ENCODE data around the gene EXOC2. TPM values are rescaled to one million over a fixed set of nuclear protein-coding genes. Genes with fewer than 3 reads are reported as not detected.

EXOC2 gene
- total RNA-seq, 2 donors from 2014 or later, result 12.9 to 16.1 TPM

DNA sequence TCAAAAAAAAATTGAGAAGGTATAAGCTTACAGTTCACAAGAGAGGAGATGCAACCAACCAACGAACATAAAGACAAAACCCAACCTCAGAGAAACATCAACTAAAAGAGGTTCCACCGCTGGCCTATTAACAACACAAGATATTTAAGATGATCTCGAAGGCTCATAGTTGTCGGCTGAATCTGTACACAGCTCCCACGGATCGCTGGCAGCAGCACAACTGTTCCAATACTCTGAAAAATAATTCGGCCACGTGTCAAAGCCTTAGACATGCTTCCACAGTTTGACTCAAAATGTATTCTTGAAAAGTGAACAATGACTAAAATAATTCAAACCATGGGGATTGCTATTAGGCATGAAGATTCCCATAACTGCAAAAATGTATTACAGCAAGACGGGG lies 13.7 kb downstream of the EXOC2 start:
- H3K9me3 ChIP-seq, result no peaks in the 10 kb centered on the region
- TF ChIP-seq, protein P1, sequence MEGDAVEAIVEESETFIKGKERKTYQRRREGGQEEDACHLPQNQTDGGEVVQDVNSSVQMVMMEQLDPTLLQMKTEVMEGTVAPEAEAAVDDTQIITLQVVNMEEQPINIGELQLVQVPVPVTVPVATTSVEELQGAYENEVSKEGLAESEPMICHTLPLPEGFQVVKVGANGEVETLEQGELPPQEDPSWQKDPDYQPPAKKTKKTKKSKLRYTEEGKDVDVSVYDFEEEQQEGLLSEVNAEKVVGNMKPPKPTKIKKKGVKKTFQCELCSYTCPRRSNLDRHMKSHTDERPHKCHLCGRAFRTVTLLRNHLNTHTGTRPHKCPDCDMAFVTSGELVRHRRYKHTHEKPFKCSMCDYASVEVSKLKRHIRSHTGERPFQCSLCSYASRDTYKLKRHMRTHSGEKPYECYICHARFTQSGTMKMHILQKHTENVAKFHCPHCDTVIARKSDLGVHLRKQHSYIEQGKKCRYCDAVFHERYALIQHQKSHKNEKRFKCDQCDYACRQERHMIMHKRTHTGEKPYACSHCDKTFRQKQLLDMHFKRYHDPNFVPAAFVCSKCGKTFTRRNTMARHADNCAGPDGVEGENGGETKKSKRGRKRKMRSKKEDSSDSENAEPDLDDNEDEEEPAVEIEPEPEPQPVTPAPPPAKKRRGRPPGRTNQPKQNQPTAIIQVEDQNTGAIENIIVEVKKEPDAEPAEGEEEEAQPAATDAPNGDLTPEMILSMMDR (IDR thresholded peaks at IDR 0.05), result no peak
- H3K36me3 ChIP-seq, result no peaks in the 10 kb centered on the region
- H3K4me1 ChIP-seq, result peaks cover 0 to 8% of the 10 kb centered on the region in 2 donors
- H3K27ac ChIP-seq, result no peak overlapping the region
- H3K4me3 ChIP-seq, result no peak overlapping the region
- no peak for DNase-seq (ENCODE audit: low spot score)
- H3K27me3 ChIP-seq, result no peaks in the 10 kb centered on the region

DNA sequence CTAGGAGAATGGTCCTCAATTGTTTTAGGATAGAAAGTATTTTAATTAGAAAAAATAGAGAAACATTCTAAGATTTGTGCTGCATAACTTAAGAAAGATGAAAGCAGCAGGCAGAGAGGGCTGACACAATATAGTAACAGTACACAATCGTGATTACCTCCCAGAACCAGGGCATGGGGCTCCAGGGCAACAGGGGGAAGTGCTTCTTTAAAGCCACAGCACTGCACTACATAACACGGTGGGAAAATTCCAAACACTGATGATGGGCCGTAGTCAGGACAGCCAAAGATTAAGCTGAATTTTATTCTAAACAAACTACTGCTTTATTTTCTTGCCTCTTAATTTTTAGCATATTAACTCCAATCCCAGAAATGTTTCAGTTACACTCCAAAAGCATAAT lies 14.4 kb downstream of the EXOC2 start:
- Histone ChIP-seq H3K27me3 (no peaks in the 10 kb centered on the region), H3K36me3 (no peaks in the 10 kb centered on the region), H3K4me1 (peaks cover 0 to under 1% of the 10 kb centered on the region in 2 donors), H3K9me3 (no peaks in the 10 kb centered on the region), H3K27ac (no peak overlapping the region), H3K4me3 (no peak overlapping the region)
- no peak for DNase-seq (ENCODE audit: low spot score)
- TF ChIP-seq, protein P1 (IDR thresholded peaks at IDR 0.05), result no peak

DNA sequence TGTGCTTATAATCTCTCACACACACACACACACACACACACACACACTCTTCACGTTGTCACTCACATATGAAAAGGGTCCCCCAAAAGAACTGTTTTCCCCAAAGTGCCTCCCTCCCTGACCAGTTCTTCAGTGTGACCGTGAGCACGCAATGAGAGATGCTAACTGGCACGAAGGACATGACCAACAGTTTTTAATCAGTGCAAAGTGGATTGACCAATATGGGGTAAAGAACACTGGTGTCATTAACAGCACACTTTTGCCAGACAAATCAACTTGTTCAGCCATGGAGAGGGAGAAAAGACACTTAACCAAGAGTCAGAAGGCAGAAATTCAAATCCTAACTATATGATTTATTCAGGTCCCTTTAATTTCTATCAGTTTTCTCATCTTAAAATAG lies 15.0 kb downstream of the EXOC2 start:
- H3K4me1 ChIP-seq, result no peaks in the 10 kb centered on the region
- no peaks in the 10 kb centered on the region for H3K27me3 ChIP-seq
- no peak overlapping the region for H3K4me3 ChIP-seq
- TF ChIP-seq, protein P1 (IDR thresholded peaks at IDR 0.05), result no peak
- DNase-seq (ENCODE audit: low spot score), result no peak
- H3K27ac ChIP-seq, result no peak overlapping the region
- no peaks in the 10 kb centered on the region for H3K36me3 ChIP-seq
- no peaks in the 10 kb centered on the region for H3K9me3 ChIP-seq

DNA sequence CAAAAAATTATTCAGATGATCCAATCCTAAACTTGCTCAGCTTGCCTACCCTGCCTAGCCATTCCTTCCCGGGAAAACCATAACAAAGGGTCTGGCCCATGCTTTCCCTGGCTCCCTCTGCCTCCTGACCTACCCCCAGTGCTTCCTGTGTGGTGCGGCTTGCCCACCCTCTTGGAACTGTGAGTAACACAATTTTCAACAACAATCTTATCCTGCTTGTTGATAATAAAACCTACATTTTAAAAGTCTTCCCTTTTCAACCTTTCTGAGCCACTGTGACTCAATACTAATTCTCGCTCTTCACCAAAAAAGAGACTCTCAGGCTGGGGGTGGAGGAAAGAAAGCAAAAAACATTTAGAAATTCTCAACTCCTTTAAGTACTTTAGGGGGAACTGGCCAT lies 18.0 kb downstream of the EXOC2 start:
- Histone ChIP-seq H3K9me3 (no peaks in the 10 kb centered on the region), H3K27ac (no peak overlapping the region), H3K4me1 (no peaks in the 10 kb centered on the region), H3K27me3 (no peaks in the 10 kb centered on the region), H3K36me3 (no peaks in the 10 kb centered on the region), H3K4me3 (no peak overlapping the region)
- TF ChIP-seq, protein P1 (IDR thresholded peaks at IDR 0.05), result no peak
- DNase-seq (ENCODE audit: low spot score), result no peak

DNA sequence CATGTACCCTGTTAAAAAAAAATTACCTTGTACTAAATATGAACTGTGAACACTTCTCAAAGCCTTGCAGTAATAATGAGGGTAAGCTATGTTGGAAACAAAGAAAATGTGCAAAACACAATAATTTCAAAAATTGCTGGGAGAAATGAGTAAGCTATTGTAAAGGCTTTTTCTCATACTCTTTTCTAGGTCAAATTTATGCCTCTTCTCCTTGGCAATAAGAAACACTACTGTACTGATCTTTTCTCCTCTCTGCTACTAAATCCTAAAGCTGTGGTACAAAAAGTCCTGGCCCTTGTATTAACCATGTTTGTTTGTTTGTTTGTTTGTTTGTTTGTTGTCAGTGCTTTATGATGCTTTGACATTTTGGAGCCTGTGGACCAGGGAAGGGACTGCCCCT lies 18.5 kb downstream of the EXOC2 start:
- Histone ChIP-seq H3K27ac (no peak overlapping the region), H3K4me1 (no peaks in the 10 kb centered on the region)
- TF ChIP-seq, protein P1 (IDR thresholded peaks at IDR 0.05), result no peak

DNA sequence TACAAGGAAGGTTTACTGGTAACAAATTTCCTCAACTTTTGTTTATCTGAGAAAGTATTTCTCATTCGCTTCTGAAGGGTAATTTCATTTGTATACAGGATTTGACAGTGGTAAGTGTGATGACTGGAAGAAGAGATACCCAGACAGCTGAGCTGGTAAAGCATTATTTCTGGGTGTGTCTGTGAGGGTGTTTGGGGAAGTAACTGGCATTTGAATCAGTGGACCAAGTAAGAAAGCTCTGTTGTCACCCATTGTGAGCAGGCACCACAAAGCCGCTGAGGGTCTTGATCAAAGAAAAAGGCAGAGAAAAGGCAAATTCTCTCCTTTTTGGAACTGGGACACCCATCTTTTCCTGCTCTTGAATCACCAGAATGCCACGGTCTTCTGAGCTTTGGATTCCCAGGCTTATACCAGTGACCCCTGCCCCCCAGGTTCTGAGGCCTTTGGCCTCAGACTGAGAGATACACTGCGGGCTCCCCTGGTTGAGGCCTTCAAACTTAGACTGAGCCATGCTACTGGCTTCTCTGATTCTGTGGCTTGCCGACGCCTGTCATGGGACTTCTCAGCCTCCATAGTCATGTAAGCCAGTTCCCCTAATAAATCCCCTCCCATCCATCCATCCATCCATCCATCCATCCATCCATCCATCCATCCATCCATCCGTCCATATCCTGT lies 25.5 kb downstream of the EXOC2 start:
- Histone ChIP-seq H3K9me3 (no peaks in the 10 kb centered on the region), H3K4me1 (no peaks in the 10 kb centered on the region), H3K36me3 (no peaks in the 10 kb centered on the region), H3K27ac (no peak overlapping the region), H3K27me3 (no peaks in the 10 kb centered on the region), H3K4me3 (no peak overlapping the region)
- TF ChIP-seq, protein P1 (IDR thresholded peaks at IDR 0.05), result no peak
- no peak for DNase-seq (ENCODE audit: low spot score)

More for the DNA sequence above, 18.5 kb downstream of the EXOC2 start:
- no peaks in the 10 kb centered on the region for H3K9me3 ChIP-seq
- no peaks in the 10 kb centered on the region for H3K36me3 ChIP-seq
- no peaks in the 10 kb centered on the region for H3K27me3 ChIP-seq
- H3K4me3 ChIP-seq, result no peak overlapping the region
- no peak for DNase-seq (ENCODE audit: low spot score)

Data from right atrium auricular region (tissue), 2 donors.